GM23248 (cell line): ENCODE data around the gene MTG2.

Experiments
- EZH2 ChIP-seq: fragments of 200-600 bp; sonication (generic); IDR thresholded peaks from 2 replicates; pipeline ENCODE4 v1.6.1; 2018; ENCODE audit warnings: antibody characterized with exemption, mild to moderate bottlenecking; ENCODE audit not compliant: insufficient read depth, poor library complexity, severe bottlenecking
- EZH2phosphoT487 ChIP-seq: fragments of 200-600 bp; sonication (generic); IDR thresholded peaks from 2 replicates; pipeline ENCODE4 v1.6.1; 2018; ENCODE audit warnings: antibody characterized with exemption, moderate library complexity, mild to moderate bottlenecking, low read depth; ENCODE audit not compliant: insufficient read depth

DNA sequence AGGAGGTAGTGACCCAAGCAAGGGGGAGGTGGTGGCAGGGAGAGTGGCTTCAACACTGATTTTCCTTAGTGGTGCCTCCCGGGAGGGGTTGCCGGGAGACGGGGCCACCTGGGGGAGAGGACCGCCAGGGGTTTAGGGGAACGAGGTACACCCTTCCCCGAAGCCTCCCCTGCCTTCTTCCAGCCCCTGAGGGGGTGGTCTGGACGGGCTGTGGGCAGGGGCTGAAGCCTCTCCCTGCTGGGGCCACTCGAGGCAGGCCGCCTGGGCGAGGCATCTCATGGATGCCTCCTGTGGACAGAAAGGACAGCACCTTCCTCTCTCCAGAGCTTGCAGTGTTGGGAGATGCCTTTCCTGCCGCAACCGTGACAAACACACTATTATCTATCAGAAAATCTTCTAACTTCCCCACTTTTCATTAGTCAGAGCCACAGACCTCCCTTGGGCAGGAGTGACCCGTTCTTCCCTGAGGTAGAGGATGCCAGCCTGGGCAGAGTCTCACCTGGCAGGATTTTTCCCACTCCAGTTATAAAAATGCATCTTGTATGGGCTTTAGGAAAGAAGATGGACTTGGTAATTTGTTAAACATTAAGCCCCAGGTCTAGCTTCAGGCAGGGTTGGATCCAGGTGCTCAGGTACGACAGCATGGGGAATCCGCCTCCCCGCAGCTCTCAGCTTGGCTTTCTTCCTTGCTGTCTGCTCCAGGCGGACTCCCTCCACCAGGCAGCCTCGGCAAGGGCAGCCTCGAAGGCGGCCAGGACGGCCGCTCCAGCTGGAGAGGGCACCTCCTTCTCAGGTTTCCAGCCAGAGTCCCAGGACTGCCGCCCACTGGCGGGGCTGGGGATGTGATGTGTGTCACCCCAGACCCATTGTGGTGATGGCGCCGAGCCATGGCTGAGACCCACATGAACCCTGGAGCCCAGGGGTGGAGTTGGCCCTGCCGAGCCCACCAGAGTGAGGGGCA is 26.2 kb downstream of the MTG2 start:
- TF ChIP-seq EZH2 (no peak), EZH2phosphoT487 (no peak)
